K562 (cell line): ENCODE measurements around the gene EDEM1. TPM values are rescaled to one million over a fixed set of nuclear protein-coding genes. Genes with fewer than 3 reads are reported as not detected.

Source experiments
- ATF1 ChIP-seq, 2 experiments: fragments of 450-650 bp in 1 of 2; IDR thresholded peaks; 2 replicates each; pipeline ENCODE4 v1.6.1; 2016; ENCODE audit warnings: missing compliant biosample characterization in 1 of 2, missing genetic modification characterization in 1 of 2
- CBFA2T2 ChIP-seq: fragments of 450-650 bp; conservative IDR thresholded peaks from 2 replicates; pipeline ENCODE4 v1.6.1; 2017; ENCODE audit warnings: mild to moderate bottlenecking
- CEBPG ChIP-seq, 3 experiments: fragments of 200-800 bp in 1 of 3; sonication (Bioruptor generic) in 1 of 3; sonication (generic) in 1 of 3; formaldehyde crosslinking in 1 of 3; IDR thresholded peaks in 2 of 3; conservative IDR thresholded peaks in 1 of 3; 2 replicates each; pipeline versions ENCODE4 v1.6.1 to v1.8.0; 2016 to 2022; ENCODE audit warnings: missing compliant biosample characterization in 2 of 3, missing genetic modification characterization in 2 of 3, mild to moderate bottlenecking in 1 of 3, missing genetic modification reagents in 1 of 3
- CHD1 ChIP-seq: fragments of 200-600 bp; sonication (generic); IDR thresholded peaks from one replicate; pipeline ENCODE4 v1.6.1; 2012; ENCODE audit warnings: mild to moderate bottlenecking, moderate library complexity, low read length, inconsistent platforms
- DPF2 ChIP-seq: fragments of 450-650 bp; IDR thresholded peaks from 2 replicates; pipeline ENCODE4 v1.6.1; 2016
- FOXA1 ChIP-seq: fragments of 450-650 bp; IDR thresholded peaks from 2 replicates; pipeline ENCODE4 v1.6.1; 2016; ENCODE audit warnings: mild to moderate bottlenecking, borderline replicate concordance
- FOXM1 ChIP-seq, 2 experiments: fragments of 450-650 bp in 1 of 2; sonication (generic) in 1 of 2; formaldehyde crosslinking in 1 of 2; IDR thresholded peaks; 2 replicates each; pipeline versions ENCODE4 v1.6.1 to v1.9.0; 2017 to 2022; ENCODE audit warnings: low read depth in 2 of 2, mild to moderate bottlenecking in 2 of 2, missing genetic modification reagents in 1 of 2, moderate library complexity in 1 of 2
- KDM1A ChIP-seq, 2 experiments: fragments of 450-650 bp; IDR thresholded peaks; 2 replicates each; pipeline ENCODE4 v1.6.1; 2016; ENCODE audit warnings: mild to moderate bottlenecking in 2 of 2
- KLF6 ChIP-seq: fragments of 250-450 bp; sonication (Bioruptor Pico); IDR thresholded peaks from 2 replicates; pipeline ENCODE4 v1.4.0; 2020; ENCODE audit warnings: mild to moderate bottlenecking, moderate library complexity, borderline replicate concordance
- MEIS2 ChIP-seq: fragments of 450-650 bp; IDR thresholded peaks from 2 replicates; pipeline ENCODE4 v1.6.1; 2014; ENCODE audit warnings: mild to moderate bottlenecking; ENCODE audit not compliant: partially characterized antibody
- PURB ChIP-seq: sonication (generic); formaldehyde crosslinking; IDR thresholded peaks from 2 replicates; pipeline ENCODE4 v1.9.0; 2021; ENCODE audit warnings: low read depth, mild to moderate bottlenecking, missing genetic modification reagents
- RCOR1 ChIP-seq, 2 experiments: IDR thresholded peaks; 2 replicates each; pipeline ENCODE4 v1.6.1; 2012; ENCODE audit warnings: low read depth in 2 of 2, low read length in 2 of 2, borderline replicate concordance in 1 of 2, improper control_type of control experiment in 1 of 2
- SOX6 ChIP-seq: fragments of 450-650 bp; IDR thresholded peaks from 2 replicates; pipeline ENCODE4 v1.6.1; 2014; ENCODE audit warnings: mild to moderate bottlenecking
- TEAD4 ChIP-seq, 2 experiments: sonication (generic) in 1 of 2; formaldehyde crosslinking in 1 of 2; IDR thresholded peaks; 2 replicates each; pipeline versions ENCODE4 v1.6.1 to v1.8.0; 2012 to 2022; ENCODE audit warnings: borderline replicate concordance in 1 of 2, inconsistent platforms in 1 of 2, low read length in 1 of 2, mild to moderate bottlenecking in 1 of 2, missing genetic modification reagents in 1 of 2
- ZC3H8 ChIP-seq: fragments of 450-650 bp; IDR thresholded peaks from 2 replicates; pipeline ENCODE4 v1.6.1; 2017
- ZNF12 ChIP-seq: sonication (generic); formaldehyde crosslinking; IDR thresholded peaks from 2 replicates; pipeline ENCODE4 v1.4.0; 2020; ENCODE audit warnings: mild to moderate bottlenecking, missing genetic modification reagents
- polyA plus RNA-seq, 8 experiments: library from polyadenylated mRNA; depleted of rRNA in 4 of 8; stranded (reverse) in 5 of 8; unstranded in 3 of 8; fragments of >200 nt; fragmentation: Nextera tagmentation in 2 of 8; fragmentation: Illumina TruSeq in 1 of 8; extraction: Ambion mirVana in 2 of 8; extraction: Trizol in 1 of 8; gene quantifications; 2 replicates each; pipeline versions ENCODE4 v1.2.1 to v1.2.3, GENCODE V29; 2011 to 2014; ENCODE audit warnings: inconsistent platforms in 1 of 8, missing spikeins in 1 of 8
- total RNA-seq, 7 experiments: library from RNA; depleted of rRNA in 6 of 7; stranded (reverse); fragments of >200 nt in 6 of 7; fragmentation: Illumina TruSeq in 2 of 7; extraction: Trizol in 2 of 7; gene quantifications; 2 replicates each; pipeline versions ENCODE4 v1.2.1 to v1.2.3, GENCODE V29; 2011 to 2021; ENCODE audit warnings: low replicate concordance in 1 of 7
- TF ChIP-seq, protein P1 (sequence below): fragments of 450-650 bp; formaldehyde crosslinking; conservative IDR thresholded peaks from 2 replicates; pipeline ENCODE4 v1.4.0; 2022; ENCODE audit warnings: mild to moderate bottlenecking, missing genetic modification characterization
- TF ChIP-seq, protein P2 (sequence below): fragments of 450-650 bp; IDR thresholded peaks from 2 replicates; pipeline ENCODE4 v1.7.1; 2018; ENCODE audit warnings: mild to moderate bottlenecking, low read depth; ENCODE audit not compliant: partially characterized antibody
- TF ChIP-seq, protein P3 (sequence below), 2 experiments: fragments of 450-650 bp in 1 of 2; sonication (generic) in 1 of 2; formaldehyde crosslinking in 1 of 2; IDR thresholded peaks in 1 of 2; conservative IDR thresholded peaks in 1 of 2; 2 replicates each; pipeline versions ENCODE4 v1.6.1 to v1.8.1; 2016 to 2023; ENCODE audit warnings: mild to moderate bottlenecking in 2 of 2, moderate library complexity in 2 of 2, inconsistent platforms in 1 of 2, missing genetic modification reagents in 1 of 2

EDEM1 gene
- total and polyA plus RNA-seq, 9 of the 15 experiments (the other 6 are each of a cell fraction or from before 2014, with no cell fraction given), result 6.2 to 36.7 (median 14.3) TPM

DNA sequence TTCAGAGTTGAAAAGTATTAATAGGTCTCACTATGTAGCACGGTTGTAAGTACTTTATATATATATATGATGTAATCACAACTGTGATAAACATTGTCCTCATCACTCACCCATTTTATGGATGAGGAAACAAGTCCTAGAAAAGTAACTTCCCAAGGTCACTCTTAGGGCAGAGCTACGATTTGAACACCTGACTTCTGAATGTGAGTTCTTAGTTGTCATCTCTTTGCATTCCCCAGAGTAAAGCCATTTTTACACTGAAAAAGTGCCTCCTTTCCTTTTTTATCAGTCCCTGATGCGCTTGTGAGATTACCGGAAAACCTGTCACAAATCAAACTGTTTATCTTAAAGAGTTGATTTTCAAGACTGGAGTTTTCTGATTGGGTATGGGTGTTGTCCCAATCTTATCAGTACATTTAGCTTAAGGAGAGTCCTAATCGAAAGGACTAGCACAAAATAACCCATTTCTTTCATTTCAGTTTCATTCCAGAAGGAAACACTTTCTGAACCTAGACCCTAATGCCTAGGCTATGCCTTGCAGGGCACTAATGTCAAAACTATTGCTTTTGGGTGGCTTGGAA lies 2.3 kb upstream of the EDEM1 start (continued):
- TF ChIP-seq CHD1 (no peak), KDM1A (IDR thresholded peaks at IDR 0.05) (peak; percentile 62 to 81), ZC3H8 (no peak), CBFA2T2 (0 out of 2 replicates have a peak, but pooled peaks have one; percentile 7), FOXM1 (IDR thresholded peaks at IDR 0.05; ENCODE audit: low read depth) (peak; percentile 67; the same call in 1 of the 2 replicates), FOXM1 (CRISPR knock-in tag; IDR thresholded peaks at IDR 0.05; ENCODE audit: low read depth) (no peak), ATF1 (CRISPR knock-in tag; IDR thresholded peaks at IDR 0.05) (no peak), ATF1 (tag; IDR thresholded peaks at IDR 0.05) (0 out of 2 replicates have a peak, but pooled peaks have one; percentile 17), SOX6 (0 out of 2 replicates have a peak, but pooled peaks have one; percentile 45), MEIS2 (peak; percentile 74), PURB (CRISPR knock-in tag) (no peak), KLF6 (CRISPR knock-in tag) (peak; percentile 13; the same call in 1 of the 2 replicates), ZNF12 (CRISPR knock-in tag) (no peak), FOXA1 (no peak), DPF2 (peak; percentile 71), TEAD4 (IDR thresholded peaks at IDR 0.05; ENCODE audit: low read length) (peak; percentile 34; the same call in 1 of the 2 replicates), TEAD4 (CRISPR knock-in tag; IDR thresholded peaks at IDR 0.05; ENCODE audit: borderline replicate concordance) (no peak), CEBPG (CRISPR knock-in tag; IDR thresholded peaks at IDR 0.05) (no peak), CEBPG (tag; conservative IDR thresholded peaks at IDR 0.05 in 1 of 2, IDR thresholded peaks at IDR 0.05 in 1 of 2) (peak; percentile 54; a peak in 3 of 4 replicates), RCOR1 (IDR thresholded peaks at IDR 0.05; ENCODE audit: borderline replicate concordance in 1 of 2, low read depth in 2 of 2, low read length in 2 of 2) (peak in 1 of 2 experiments; percentile 61; a peak in 2 of 4 replicates)
- TF ChIP-seq, protein P1, sequence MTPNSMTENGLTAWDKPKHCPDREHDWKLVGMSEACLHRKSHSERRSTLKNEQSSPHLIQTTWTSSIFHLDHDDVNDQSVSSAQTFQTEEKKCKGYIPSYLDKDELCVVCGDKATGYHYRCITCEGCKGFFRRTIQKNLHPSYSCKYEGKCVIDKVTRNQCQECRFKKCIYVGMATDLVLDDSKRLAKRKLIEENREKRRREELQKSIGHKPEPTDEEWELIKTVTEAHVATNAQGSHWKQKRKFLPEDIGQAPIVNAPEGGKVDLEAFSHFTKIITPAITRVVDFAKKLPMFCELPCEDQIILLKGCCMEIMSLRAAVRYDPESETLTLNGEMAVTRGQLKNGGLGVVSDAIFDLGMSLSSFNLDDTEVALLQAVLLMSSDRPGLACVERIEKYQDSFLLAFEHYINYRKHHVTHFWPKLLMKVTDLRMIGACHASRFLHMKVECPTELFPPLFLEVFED (CRISPR knock-in tag), result no peak
- TF ChIP-seq, protein P2, sequence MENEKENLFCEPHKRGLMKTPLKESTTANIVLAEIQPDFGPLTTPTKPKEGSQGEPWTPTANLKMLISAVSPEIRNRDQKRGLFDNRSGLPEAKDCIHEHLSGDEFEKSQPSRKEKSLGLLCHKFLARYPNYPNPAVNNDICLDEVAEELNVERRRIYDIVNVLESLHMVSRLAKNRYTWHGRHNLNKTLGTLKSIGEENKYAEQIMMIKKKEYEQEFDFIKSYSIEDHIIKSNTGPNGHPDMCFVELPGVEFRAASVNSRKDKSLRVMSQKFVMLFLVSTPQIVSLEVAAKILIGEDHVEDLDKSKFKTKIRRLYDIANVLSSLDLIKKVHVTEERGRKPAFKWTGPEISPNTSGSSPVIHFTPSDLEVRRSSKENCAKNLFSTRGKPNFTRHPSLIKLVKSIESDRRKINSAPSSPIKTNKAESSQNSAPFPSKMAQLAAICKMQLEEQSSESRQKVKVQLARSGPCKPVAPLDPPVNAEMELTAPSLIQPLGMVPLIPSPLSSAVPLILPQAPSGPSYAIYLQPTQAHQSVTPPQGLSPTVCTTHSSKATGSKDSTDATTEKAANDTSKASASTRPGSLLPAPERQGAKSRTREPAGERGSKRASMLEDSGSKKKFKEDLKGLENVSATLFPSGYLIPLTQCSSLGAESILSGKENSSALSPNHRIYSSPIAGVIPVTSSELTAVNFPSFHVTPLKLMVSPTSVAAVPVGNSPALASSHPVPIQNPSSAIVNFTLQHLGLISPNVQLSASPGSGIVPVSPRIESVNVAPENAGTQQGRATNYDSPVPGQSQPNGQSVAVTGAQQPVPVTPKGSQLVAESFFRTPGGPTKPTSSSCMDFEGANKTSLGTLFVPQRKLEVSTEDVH, result peak; percentile 19
- TF ChIP-seq, protein P3, sequence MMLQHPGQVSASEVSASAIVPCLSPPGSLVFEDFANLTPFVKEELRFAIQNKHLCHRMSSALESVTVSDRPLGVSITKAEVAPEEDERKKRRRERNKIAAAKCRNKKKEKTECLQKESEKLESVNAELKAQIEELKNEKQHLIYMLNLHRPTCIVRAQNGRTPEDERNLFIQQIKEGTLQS (IDR thresholded peaks at IDR 0.05), result peak; percentile 62
- TF ChIP-seq, protein P3 (CRISPR knock-in tag; conservative IDR thresholded peaks at IDR 0.05), result no peak
- TF ChIP-seq, all 486 proteins: peak for 33
